Osteoblast (primary cell): ENCODE measurements around the gene BICDL2. TPM values are rescaled to one million over a fixed set of nuclear protein-coding genes. Genes with fewer than 3 reads are reported as not detected.

Experiments used
- DNase-seq: peaks from one replicate; pipeline ENCODE4 v3.0.0; 2011; ENCODE audit warnings: low spot score, mixed read lengths; ENCODE audit not compliant: insufficient read length; ENCODE audit errors: missing footprints
- H2AFZ ChIP-seq: 2 replicates; pipeline ENCODE4 v1.6.0; 2011; ENCODE audit warnings: mild to moderate bottlenecking, low read length
- H3K27ac ChIP-seq: 2 replicates; pipeline ENCODE4 v1.5.1; 2011; ENCODE audit warnings: mild to moderate bottlenecking, low read depth, low read length, moderate library complexity
- H3K27me3 ChIP-seq: 2 replicates; pipeline ENCODE4 v1.6.0; 2012; ENCODE audit warnings: mild to moderate bottlenecking, control low read depth, inconsistent platforms, low read length, moderate library complexity; ENCODE audit not compliant: insufficient read depth
- H3K36me3 ChIP-seq: 2 replicates; pipeline ENCODE4 v1.5.1; 2011; ENCODE audit warnings: mild to moderate bottlenecking, low read length, control low read depth, moderate library complexity; ENCODE audit not compliant: insufficient read depth
- H3K4me1 ChIP-seq: 2 replicates; pipeline ENCODE4 v1.5.1; 2011; ENCODE audit warnings: mild to moderate bottlenecking, low read length, control low read depth, moderate library complexity; ENCODE audit not compliant: insufficient read depth
- H3K4me2 ChIP-seq: 2 replicates; pipeline ENCODE4 v1.6.0; 2011; ENCODE audit warnings: mild to moderate bottlenecking, low read length; ENCODE audit not compliant: insufficient read depth
- H3K4me3 ChIP-seq: fragments of 200-600 bp; sonication (generic); 3 replicates; pipeline ENCODE4 v1.5.1; 2012; ENCODE audit warnings: mild to moderate bottlenecking, low read length, inconsistent platforms; ENCODE audit not compliant: insufficient read depth
- H3K79me2 ChIP-seq: 2 replicates; pipeline ENCODE4 v1.6.0; 2012; ENCODE audit warnings: mild to moderate bottlenecking, low read length, control low read depth, inconsistent platforms; ENCODE audit not compliant: insufficient read depth
- H3K9me3 ChIP-seq: 2 replicates; pipeline ENCODE4 v1.5.1; 2011; ENCODE audit warnings: low read depth, low read length, control low read depth
- H4K20me1 ChIP-seq: 2 replicates; pipeline ENCODE4 v1.6.0; 2012; ENCODE audit warnings: mild to moderate bottlenecking, low read length, control low read depth; ENCODE audit not compliant: insufficient read depth
- CTCF ChIP-seq: IDR thresholded peaks from 2 replicates; pipeline ENCODE4 v1.5.1; 2011; ENCODE audit warnings: mild to moderate bottlenecking, low read depth, low read length, moderate library complexity; ENCODE audit errors: extremely low read depth
- total RNA-seq: library from RNA; depleted of rRNA; stranded (reverse); fragments of >200 nt; gene quantifications from 2 replicates; pipeline ENCODE4 v1.2.3, GENCODE V29; 2012

The BICDL2 gene
- total RNA-seq, 1 donor, result not detected

GRCh38 chr16:3017794-3018506 lies 18.8 kb downstream of the BICDL2 start, which contains the start of gene CLDN6:
Gene CLDN6, minus strand, starts transcription at chr16:3018183. Its CDS starts 2,162 bp downstream, at chr16:3016021.
- Histone ChIP-seq H3K4me3 (no peak within 1 kb of the TSS), H3K27ac (no peak within 1 kb of the TSS), H3K36me3 (peaks cover 15% of the 10 kb centered on the region), H3K79me2 (no peaks in the 10 kb centered on the region), H3K9me3 (no peaks in the 10 kb centered on the region), H3K4me1 (peaks cover 11% of the 10 kb centered on the region), H3K4me2 (no peak within 1 kb of the TSS), H4K20me1 (peaks cover 19% of the 10 kb centered on the region), H3K27me3 (peaks cover 20% of the 10 kb centered on the region), H2AFZ (no peak within 1 kb of the TSS)
- no peak for DNase-seq
- TF ChIP-seq CTCF, result no peak

- Histone ChIP-seq H3K27me3 (peaks cover 25% of the 10 kb centered on the region), H2AFZ (no peak overlapping the region), H3K4me2 (no peak overlapping the region), H3K79me2 (no peaks in the 10 kb centered on the region), H3K9me3 (no peaks in the 10 kb centered on the region), H3K27ac (no peak overlapping the region), H4K20me1 (peaks cover 15% of the 10 kb centered on the region), H3K36me3 (peaks cover 10% of the 10 kb centered on the region), H3K4me1 (peaks cover 5% of the 10 kb centered on the region), H3K4me3 (no peak overlapping the region)
- DNase-seq, result no peak
- TF ChIP-seq CTCF, result no peak
Observed at GRCh38 chr16:3017344-3017743, 19.4 kb downstream of the BICDL2 start.

GRCh38 chr16:3015865-3016521 lies 20.8 kb downstream of the BICDL2 start:
- H3K4me2 ChIP-seq, result no peak overlapping the region
- no peaks in the 10 kb centered on the region for H3K36me3 ChIP-seq
- peaks cover 3% of the 10 kb centered on the region for H4K20me1 ChIP-seq
- no peak overlapping the region for H2AFZ ChIP-seq
- H3K27me3 ChIP-seq, result peaks cover 36% of the 10 kb centered on the region
- no peak overlapping the region for H3K4me3 ChIP-seq
- H3K79me2 ChIP-seq, result no peaks in the 10 kb centered on the region
- TF ChIP-seq CTCF, result no peak
- no peaks in the 10 kb centered on the region for H3K9me3 ChIP-seq
- no peak for DNase-seq
- H3K4me1 ChIP-seq, result no peaks in the 10 kb centered on the region
- no peak overlapping the region for H3K27ac ChIP-seq

DNA sequence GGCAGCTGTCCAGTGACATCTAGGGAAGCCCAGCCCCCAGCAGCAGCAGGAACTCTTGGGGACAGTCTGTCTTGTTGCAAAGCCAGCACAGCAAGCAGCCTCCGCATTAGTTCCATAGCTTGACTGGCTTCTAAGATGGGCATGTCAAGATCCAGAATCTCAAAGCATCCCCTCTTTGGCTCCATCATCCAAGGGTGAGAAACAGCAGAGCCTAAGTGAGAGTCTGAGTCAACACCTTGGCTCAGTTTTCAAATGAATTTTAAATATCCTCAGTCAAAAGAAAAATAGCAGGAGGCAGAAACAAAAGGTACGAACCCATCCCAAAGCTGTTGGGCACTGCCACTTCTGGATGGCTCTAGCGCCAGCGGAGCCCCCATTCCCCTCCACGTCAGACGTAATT lies 21.8 kb downstream of the BICDL2 start:
- Histone ChIP-seq H3K9me3 (no peaks in the 10 kb centered on the region), H3K4me2 (no peak overlapping the region)

More for the DNA sequence above, 21.8 kb downstream of the BICDL2 start:
- Histone ChIP-seq H3K4me1 (no peaks in the 10 kb centered on the region), H2AFZ (no peak overlapping the region), H4K20me1 (no peaks in the 10 kb centered on the region), H3K4me3 (no peak overlapping the region), H3K27me3 (peaks cover 45% of the 10 kb centered on the region), H3K36me3 (no peaks in the 10 kb centered on the region), H3K79me2 (no peaks in the 10 kb centered on the region), H3K27ac (no peak overlapping the region)
- DNase-seq, result no peak
- TF ChIP-seq CTCF, result no peak
